HG03196 (cell line): Measurements from ENCODE around the gene MAST4.

Experiments used
- ATAC-seq: cut with Tn5 transposase; IDR thresholded peaks from one replicate; pipeline ENCODE4 v1.9.1; 2021; ENCODE audit not compliant: unreplicated experiment

Gene MAST4

GRCh38 chr5:66947458-66947857, 351.3 kb downstream of the MAST4 start:
- ATAC-seq = no peak

GRCh38 chr5:66949066-66949465, 352.9 kb downstream of the MAST4 start:
- ATAC-seq = no peak

DNA sequence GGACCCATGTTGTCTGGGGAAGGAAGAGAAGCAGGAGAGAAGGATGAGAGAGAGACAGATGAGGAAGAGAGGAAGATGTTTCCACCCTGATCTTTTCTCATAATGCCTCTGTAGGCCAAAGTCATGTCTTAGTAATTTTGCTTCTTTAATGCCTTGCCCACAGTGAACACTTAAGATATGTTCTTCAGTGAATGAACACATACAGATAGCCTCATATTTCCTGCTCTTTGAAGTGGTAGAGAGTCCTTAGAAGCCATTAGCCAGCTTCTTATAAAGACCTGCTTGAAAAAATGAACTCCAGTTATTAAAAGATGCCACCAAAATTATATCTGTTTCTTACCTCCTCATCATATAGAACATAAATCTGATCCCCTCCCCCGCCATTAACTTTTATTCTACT, 356.0 kb downstream of the MAST4 start:
- ATAC-seq = no peak

GRCh38 chr5:66956439-66956838, 360.2 kb downstream of the MAST4 start:
- ATAC-seq = no peak

DNA sequence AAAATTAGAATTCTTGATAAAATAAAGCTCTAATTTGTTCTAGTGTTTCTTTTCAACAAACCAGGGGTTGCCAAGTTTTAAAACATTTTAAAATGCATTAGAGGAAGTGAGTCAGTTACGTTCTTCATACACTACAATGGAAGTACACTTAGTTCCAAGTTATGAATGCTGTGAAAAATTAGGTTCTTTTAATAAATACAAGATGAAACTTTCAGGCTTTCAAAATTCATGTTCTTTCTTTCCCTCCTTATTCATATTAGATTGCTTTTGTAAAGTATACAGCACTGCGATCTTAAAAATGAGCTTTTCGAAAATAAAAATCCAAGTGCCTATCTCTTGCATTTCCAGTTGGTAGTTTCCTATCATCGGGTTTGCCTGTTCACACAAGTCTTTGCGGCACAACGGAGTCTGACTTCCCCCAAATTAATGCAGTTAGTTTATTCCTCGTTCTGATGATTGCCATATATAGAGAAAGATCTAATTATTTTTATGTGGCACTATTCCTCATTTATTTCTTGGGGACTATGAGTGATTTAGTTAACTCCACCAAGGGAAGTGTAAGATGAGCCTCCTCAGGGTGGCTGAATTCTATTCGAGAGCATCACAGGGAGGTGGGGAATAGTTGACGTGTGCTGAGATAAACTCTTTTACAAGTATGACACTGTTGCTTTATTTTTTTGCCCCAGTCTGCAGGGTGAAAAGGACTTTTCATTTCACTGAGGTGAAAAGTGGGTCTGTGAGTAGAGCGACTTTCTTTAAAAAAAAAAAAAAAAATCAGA, 362.2 kb downstream of the MAST4 start:
- ATAC-seq = no peak

DNA sequence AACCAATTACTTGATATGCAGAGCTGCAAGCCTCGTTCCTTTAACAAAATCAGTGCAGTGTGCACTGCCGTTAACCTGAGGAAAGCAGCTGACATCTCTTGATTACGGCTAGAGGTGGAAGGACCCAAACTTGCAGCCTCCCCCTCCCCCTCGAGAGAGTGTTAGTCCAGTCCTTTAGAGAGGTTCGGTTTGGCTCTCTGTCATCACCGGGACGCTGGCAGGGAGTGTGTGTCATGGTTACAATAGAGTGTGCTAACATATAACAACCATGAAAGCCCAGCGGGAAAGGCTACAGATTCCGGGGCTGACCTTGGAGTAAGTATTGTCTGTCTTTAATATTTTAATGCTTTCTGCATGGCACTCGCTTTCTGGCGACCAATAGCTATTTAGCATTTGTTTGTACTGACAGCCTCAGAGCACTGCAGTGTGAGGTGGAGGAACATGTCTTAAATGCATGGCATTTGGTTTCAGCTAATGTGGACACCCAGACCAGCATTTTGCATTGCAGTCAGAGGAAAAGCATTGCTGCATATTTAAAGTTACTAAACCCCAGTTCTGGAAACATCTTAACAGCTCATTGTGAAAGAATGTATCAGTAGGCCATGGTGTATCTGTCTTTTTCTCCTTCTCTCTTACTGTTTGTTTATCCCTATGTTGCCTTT, 362.9 kb downstream of the MAST4 start:
- ATAC-seq = no peak

- no peak for ATAC-seq
Measured at GRCh38 chr5:66959653-66960052, 363.5 kb downstream of the MAST4 start.

DNA sequence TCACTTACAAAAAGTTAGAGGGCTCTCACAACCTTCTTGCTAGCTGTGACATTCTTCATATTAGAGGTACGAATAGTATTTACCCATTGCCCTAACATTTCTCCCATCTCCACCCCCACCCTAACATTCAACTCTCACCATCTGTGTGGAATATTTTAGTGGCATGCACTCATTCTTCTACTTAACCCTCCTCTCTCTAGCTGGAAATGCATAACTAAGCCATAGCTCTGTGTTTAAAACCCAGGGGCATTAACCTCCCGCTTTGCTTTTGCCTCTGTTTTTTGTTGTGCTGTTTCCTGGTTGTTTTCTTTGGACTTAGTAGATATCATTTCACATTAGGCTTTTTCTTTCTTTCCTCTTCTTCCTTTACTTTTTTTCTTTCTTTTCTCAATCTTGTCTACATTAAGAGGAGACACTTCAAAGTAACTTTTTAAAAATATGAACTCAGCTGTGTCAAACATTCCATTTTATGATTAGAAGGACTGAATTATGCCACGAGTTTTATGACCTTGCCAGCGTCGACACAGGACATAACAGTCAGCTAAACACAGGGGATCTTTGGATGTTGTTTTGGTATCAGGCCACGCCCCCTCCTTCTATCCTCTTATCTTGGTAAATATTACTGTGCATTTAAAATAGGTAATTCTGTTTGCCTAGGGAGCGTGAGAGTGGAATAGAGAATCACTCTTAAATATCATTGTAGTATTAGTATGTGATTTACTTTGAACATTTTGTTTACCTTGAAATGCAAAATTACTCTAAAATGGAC, 364.4 kb downstream of the MAST4 start:
- no peak for ATAC-seq

DNA sequence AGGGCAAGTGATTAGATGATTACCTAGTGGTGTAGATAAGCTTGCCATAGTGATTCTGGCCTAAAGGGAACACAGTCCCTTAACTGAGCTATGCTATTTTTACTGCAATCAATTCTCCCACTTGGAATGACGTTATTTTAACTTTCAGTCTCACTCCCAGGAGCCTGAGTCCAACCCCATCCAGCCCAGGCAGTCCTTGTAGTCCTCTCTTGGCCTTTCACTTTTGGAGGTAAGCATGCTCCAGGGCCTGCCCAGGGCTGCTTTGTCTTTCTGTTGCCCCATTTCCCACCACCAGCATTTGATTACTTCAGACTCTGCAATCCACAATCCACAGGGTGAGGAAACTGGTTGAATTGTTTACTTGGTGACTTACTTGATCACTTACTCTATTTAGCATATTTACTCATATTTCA, 367.4 kb downstream of the MAST4 start:
- no peak for ATAC-seq

DNA sequence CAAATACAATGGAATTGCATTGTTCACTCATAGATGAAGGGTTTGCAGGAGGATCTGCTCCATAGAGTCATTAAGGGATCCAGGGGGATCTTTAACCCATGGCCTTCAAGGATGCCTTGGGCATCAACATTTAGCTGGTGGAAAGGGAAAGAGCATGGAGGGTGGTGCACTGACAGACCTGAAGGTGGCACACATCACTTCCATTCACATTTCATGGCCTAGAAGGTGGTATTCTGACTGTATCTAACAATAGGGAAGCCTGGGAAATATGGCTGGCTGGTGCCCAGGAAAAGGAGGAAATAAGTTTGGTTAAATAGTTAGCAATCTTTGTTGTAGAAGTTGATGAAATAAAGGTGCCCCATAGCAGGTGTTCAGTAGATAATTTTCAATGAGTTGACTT, 370.2 kb downstream of the MAST4 start:
- no peak for ATAC-seq

DNA sequence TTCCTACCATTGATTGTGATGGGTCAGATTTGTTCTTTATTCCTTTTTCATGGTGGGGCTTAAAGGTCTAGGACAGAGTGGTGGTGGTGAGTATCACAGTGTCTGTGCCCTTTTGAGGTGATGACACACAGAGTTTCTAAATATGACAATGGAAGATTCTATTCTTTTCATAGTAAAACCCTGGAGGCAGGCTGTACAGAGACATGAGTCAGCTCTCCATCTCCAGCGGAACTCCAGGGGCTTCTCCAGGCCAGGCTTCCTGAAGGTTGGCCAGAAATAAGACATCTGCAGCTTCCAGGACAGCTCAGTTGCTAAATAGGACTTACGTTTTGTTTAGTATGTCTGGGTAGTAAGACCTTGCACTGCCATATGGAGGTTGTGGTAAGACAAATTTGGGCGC, 370.9 kb downstream of the MAST4 start:
- no peak for ATAC-seq

DNA sequence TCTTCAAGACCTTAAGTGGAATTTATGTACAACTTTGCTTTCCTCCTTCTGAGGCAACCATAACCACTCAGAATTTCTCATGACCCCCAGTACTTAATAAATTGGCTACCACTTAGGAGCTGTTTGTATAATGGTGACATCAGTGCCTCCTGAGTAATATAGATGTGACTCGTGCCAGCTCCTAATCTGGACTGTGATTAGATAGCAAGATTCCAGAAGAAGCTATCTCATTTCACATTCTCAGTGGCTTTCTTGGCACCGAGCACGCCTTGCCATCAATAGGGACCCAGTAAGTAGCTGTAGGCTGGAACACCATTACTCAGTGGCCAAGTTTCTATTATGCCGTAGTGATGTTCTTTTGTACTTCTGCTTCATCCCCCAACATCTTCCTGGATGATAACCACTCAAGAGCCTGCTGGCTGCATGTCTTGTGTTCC, 371.7 kb downstream of the MAST4 start:
- no peak for ATAC-seq

DNA sequence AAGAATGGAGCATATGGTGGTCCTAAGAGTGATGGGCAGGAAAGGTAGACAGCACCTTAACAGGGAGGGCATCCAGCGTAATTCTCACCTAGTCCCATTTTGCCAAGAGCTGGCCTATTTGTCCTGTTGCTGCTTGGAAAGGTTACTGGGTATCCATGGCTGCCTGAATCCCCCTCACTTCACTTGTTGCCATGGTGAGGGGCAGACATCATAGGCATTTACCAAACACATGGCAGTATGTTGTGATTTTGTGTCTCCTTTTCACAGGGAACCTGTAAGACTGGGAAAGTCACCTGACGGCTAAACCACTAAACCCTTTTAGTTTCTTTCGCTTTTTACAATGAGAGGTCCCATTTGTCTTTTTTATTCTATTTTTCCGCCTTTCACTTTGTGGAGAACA, 373.3 kb downstream of the MAST4 start:
- ATAC-seq = no peak

DNA sequence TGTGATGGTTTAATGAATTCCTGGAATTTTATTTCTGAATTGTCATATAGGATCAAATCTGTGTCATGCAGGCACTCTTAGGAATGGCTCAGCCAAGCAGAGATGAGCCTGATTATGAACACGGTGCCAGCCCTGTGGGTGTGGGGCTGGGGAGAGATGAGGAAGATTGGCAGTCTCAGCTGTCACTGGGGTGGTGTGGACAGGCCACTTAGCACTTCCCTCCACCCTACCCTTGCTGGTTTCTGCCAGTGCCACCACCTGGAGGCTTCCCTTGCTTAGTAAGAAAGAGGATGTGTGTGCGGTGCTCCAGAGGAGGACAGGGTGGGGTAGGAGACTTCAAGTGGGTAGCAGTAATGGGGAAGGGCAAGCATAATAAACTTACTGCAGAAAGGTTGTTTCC, 373.8 kb downstream of the MAST4 start:
- ATAC-seq = no peak

GRCh38 chr5:66972004-66972403, 375.8 kb downstream of the MAST4 start:
- no peak for ATAC-seq

DNA sequence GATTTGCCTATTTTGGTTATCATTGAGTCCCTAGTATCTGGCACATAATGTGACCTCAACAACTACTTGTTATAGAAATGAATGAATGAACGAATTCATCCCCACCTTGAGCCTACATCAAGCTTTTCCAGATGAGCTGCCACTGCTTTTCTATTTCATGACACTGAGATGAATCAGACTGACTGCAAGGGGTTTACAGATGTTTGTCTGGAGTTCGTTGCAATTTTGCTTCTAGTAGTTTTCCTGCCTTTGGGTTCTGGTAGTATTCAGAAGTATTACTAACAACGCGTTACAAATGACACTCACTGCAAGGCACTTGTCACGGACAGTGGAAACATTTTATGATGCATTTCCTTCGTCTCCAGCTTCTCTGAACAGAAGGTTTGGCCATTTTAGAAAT, 378.1 kb downstream of the MAST4 start:
- ATAC-seq = no peak

GRCh38 chr5:66976108-66976507, 379.9 kb downstream of the MAST4 start:
- ATAC-seq = no peak

- ATAC-seq = no peak
Measured at GRCh38 chr5:66979738-66980137, 383.5 kb downstream of the MAST4 start.

GRCh38 chr5:66981266-66982055, 385.3 kb downstream of the MAST4 start:
- no peak for ATAC-seq

GRCh38 chr5:66982056-66982387, 385.8 kb downstream of the MAST4 start:
- ATAC-seq = no peak

DNA sequence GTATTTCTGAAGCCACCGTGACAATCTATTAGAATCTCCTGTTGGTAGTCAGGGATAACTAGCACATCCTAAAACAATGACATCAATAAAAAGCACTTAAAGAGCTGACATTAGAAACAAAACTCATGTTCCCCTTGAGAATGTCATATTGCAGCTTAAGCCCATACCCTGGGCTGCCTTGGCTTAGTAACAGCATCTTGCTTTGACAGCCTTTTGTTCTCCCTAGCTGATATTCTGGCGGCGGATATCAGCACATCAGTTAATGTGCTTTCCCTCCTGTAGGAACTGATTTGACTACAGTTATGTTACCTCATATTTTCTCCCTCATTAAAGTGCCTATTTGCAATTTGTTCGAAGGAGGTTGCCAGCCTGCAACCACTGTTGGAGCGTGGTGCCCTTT, 386.3 kb downstream of the MAST4 start:
- ATAC-seq = no peak
